ENCODE measurements around the gene CALHM3.

CALHM3 gene

GRCh38 chr10:103449208-103450144, 29.6 kb downstream of the CALHM3 start:
- peaks cover 22% of the 10 kb centered on the region for H3K36me3 ChIP-seq (ENCODE audit: control insufficient read depth, insufficient read depth, low read length)

DNA sequence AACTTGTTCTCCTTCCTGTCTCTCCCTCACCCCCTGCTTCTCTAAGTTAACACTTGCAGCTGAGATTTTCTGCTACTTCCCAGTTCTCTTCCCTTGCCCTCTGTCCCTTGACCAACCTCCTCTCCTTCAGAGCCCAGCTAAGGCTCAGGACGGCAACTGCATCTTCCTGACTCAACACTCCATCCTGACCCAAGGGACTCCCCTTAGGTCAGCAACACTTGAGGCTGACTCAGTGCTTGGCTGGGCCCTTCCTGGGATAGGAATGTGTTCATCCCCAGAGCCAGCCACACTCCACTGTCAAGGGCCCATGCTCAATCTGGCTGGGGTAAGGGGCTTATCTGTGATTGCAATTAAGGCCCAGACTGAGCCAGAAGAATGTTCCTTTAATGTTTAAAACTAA, 30.3 kb downstream of the CALHM3 start:
- WGBS (ENCODE audit: insufficient coverage, insufficient read length) = no CpG with 5 or more reads among the region's 1 CpG

More at GRCh38 chr10:103449208-103450144, 29.6 kb downstream of the CALHM3 start:
- Histone ChIP-seq H3K4me3 (ENCODE audit: low read length) (no peak overlapping the region), H3K9me3 (ENCODE audit: control insufficient read depth, insufficient read depth, low read length) (no peaks in the 10 kb centered on the region), H3K4me1 (ENCODE audit: control insufficient read depth, insufficient read depth, low read length) (0 out of 2 replicates have a peak, but pooled peaks cover 2% of the 10 kb centered on the region), H3K27me3 (ENCODE audit: control insufficient read depth, insufficient read depth, low read length) (no peaks in the 10 kb centered on the region), H3K27ac (ENCODE audit: low read length) (no peak overlapping the region)
- no peak for DNase-seq (ENCODE audit: low read depth, low spot score)
- WGBS (ENCODE audit: insufficient coverage, insufficient read length) = no CpG with 5 or more reads among the region's 34 CpGs

DNA sequence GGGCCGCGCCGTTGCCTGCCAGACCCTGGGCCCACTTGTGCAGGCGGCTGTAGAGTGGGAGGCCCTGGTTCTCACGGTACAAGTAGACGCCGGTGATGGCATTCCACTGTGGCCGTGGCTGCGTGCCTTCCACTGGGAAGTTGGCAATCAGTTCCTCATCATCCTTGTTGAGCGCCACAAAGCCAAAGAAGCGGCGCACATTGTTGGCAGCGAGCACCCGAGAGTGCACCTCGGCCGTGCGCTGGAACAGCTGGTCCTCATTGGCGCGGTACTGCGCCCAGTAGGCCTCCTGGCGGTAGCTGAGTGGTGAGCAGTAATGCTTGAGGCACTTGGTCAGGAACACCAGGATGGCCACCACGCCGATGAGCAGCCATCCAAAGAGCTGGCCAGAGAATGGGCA, 31.9 kb downstream of the CALHM3 start:
- Histone ChIP-seq H3K4me3 (ENCODE audit: low read length) (no peak overlapping the region), H3K27me3 (ENCODE audit: control insufficient read depth, insufficient read depth, low read length) (no peaks in the 10 kb centered on the region), H3K9me3 (ENCODE audit: control insufficient read depth, insufficient read depth, low read length) (no peaks in the 10 kb centered on the region), H3K36me3 (ENCODE audit: control insufficient read depth, insufficient read depth, low read length) (peaks cover 41% of the 10 kb centered on the region), H3K27ac (ENCODE audit: low read length) (no peak overlapping the region), H3K4me1 (ENCODE audit: control insufficient read depth, insufficient read depth, low read length) (0 out of 2 replicates have a peak, but pooled peaks cover 2% of the 10 kb centered on the region)
- no peak for DNase-seq (ENCODE audit: low read depth, low spot score)
- no CpG with 5 or more reads among the region's 23 CpGs for WGBS (ENCODE audit: insufficient coverage, insufficient read length)

More for the DNA sequence above, 30.3 kb downstream of the CALHM3 start:
- no peak for DNase-seq (ENCODE audit: low read depth, low spot score)
- Histone ChIP-seq H3K4me1 (ENCODE audit: control insufficient read depth, insufficient read depth, low read length) (0 out of 2 replicates have a peak, but pooled peaks cover 2% of the 10 kb centered on the region), H3K4me3 (ENCODE audit: low read length) (no peak overlapping the region), H3K9me3 (ENCODE audit: control insufficient read depth, insufficient read depth, low read length) (no peaks in the 10 kb centered on the region), H3K36me3 (ENCODE audit: control insufficient read depth, insufficient read depth, low read length) (peaks cover 28% of the 10 kb centered on the region), H3K27ac (ENCODE audit: low read length) (no peak overlapping the region), H3K27me3 (ENCODE audit: control insufficient read depth, insufficient read depth, low read length) (no peaks in the 10 kb centered on the region)

DNA sequence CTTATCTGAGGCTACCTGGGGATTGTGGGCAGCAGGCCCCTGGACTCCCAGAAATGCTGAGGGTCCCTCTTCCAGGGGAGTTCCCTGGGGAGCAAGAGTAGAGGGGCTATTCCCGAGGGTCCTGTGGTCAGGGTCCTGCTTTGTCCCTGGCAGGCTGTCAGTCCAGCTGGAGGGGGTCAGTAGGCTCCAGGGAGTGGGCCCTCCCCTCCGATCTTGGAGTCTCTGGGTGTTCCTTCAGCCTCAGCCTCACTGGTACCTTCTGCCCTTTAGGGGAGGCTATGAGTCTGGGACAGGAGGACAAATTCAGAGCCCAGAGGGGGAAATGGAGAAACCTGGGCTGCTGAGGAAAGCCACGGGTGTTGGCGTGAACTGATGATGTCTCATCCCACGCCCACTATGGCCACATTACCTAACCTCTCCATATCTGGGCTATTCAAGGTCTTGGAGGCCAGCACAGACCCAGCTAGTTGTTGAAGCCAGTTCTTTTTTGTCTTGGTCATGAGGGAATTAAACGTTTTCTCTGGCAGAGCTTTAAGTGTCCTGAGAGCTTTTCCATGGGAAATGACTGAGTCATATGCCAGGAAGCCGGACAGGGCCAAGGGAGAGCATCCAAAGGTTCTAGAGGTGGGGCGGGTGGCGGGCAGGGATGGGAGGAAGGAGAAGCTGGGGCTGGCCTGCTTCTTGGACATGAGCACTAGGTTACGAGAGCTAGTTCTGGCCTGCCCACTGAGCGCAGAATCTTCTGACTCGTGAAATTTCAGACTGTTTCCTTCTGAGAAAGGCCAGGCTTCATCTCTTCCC, 33.1 kb downstream of the CALHM3 start:
- DNase-seq (ENCODE audit: low read depth, low spot score) = no peak
- H3K27ac ChIP-seq (ENCODE audit: low read length) = no peak overlapping the region
- no peaks in the 10 kb centered on the region for H3K9me3 ChIP-seq (ENCODE audit: control insufficient read depth, insufficient read depth, low read length)
- no peak overlapping the region for H3K4me3 ChIP-seq (ENCODE audit: low read length)
- no peaks in the 10 kb centered on the region for H3K4me1 ChIP-seq (ENCODE audit: control insufficient read depth, insufficient read depth, low read length)
- no CpG with 5 or more reads among the region's 12 CpGs for WGBS (ENCODE audit: insufficient coverage, insufficient read length)
- H3K36me3 ChIP-seq (ENCODE audit: control insufficient read depth, insufficient read depth, low read length) = peaks cover 47% of the 10 kb centered on the region
- H3K27me3 ChIP-seq (ENCODE audit: control insufficient read depth, insufficient read depth, low read length) = no peaks in the 10 kb centered on the region

DNA sequence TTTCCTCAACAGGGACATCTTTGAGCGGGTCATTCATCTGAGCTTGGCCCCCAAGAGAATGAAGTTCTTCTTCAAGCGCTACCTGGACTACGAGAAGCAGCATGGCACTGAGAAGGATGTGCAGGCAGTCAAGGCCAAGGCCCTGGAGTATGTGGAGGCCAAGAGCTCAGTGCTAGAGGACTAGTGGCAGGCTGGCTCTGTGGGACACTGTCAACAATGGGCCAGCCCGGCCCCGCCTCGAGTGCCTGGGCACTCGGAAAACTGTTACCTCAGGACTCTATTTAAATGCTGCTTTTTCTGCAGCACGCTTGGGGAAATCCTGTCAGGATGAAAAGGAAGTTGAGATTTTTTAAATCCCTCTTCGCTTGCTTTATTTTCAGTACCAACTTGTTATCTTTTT, 33.7 kb downstream of the CALHM3 start:
- no peaks in the 10 kb centered on the region for H3K9me3 ChIP-seq (ENCODE audit: control insufficient read depth, insufficient read depth, low read length)
- no peak for DNase-seq (ENCODE audit: low read depth, low spot score)
- no peaks in the 10 kb centered on the region for H3K27me3 ChIP-seq (ENCODE audit: control insufficient read depth, insufficient read depth, low read length)
- WGBS (ENCODE audit: insufficient coverage, insufficient read length) = no CpG with 5 or more reads among the region's 9 CpGs
- no peak overlapping the region for H3K27ac ChIP-seq (ENCODE audit: low read length)
- no peak overlapping the region for H3K4me3 ChIP-seq (ENCODE audit: low read length)
- no peaks in the 10 kb centered on the region for H3K4me1 ChIP-seq (ENCODE audit: control insufficient read depth, insufficient read depth, low read length)
- H3K36me3 ChIP-seq (ENCODE audit: control insufficient read depth, insufficient read depth, low read length) = peaks cover 51% of the 10 kb centered on the region

DNA sequence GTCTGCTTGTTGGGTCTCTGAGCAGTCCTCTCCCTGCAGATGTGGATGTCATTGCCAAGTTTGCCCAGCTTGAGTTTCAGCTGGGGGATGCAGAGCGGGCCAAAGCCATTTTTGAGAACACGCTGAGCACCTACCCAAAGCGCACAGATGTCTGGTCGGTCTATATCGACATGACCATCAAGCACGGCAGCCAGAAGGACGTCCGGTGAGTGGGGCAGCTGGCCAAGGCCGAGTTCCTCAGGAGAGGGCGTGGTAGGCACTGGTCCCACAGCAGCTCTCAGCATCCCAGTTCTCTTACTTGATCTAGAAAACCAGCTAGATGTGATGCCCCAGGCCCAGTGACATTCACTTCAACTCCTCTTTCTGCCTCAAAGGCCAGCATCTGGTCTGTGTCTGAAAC, 34.6 kb downstream of the CALHM3 start:
- no peak for DNase-seq (ENCODE audit: low read depth, low spot score)
- Histone ChIP-seq H3K9me3 (ENCODE audit: control insufficient read depth, insufficient read depth, low read length) (no peaks in the 10 kb centered on the region), H3K27ac (ENCODE audit: low read length) (no peak overlapping the region), H3K4me1 (ENCODE audit: control insufficient read depth, insufficient read depth, low read length) (no peaks in the 10 kb centered on the region), H3K36me3 (ENCODE audit: control insufficient read depth, insufficient read depth, low read length) (peaks cover 57% of the 10 kb centered on the region), H3K4me3 (ENCODE audit: low read length) (no peak overlapping the region), H3K27me3 (ENCODE audit: control insufficient read depth, insufficient read depth, low read length) (no peaks in the 10 kb centered on the region)
- WGBS (ENCODE audit: insufficient coverage, insufficient read length) = no CpG with 5 or more reads among the region's 10 CpGs

DNA sequence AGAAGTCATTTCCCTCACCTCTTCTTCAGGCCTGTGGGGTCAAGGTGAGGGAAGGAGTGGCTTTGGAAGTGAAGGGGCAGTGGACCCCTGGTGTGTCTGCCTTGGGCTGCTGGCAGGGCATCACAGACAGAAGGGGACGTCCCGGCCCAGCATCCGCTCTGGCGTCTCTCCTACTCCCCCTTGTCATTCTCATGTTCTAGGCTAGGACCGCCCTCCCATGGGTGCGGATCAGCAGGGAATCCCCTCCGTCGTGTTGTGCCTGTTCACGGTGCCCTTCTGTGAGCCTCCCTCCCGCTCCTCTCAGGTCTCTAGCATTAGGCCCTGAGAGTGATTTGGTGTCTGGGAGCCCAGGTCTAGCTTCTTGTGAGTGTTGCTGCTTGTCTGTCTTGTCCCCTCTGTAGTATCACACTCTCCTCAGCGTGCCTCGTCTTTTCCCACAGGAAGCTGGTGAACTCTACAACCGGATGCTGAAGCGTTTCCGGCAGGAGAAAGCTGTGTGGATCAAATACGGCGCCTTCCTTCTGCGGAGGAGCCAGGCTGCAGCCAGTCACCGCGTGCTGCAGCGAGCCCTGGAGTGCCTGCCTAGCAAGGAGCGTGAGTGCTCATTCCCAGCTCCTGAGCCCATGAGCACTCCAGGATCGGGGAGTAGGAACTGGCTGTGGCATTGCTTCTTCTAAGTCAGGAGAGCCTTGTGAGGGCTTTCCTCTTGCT, 35.4 kb downstream of the CALHM3 start:
- H3K27ac ChIP-seq (ENCODE audit: low read length) = no peak overlapping the region
- H3K36me3 ChIP-seq (ENCODE audit: control insufficient read depth, insufficient read depth, low read length) = peaks cover 58% of the 10 kb centered on the region
- H3K4me3 ChIP-seq (ENCODE audit: low read length) = no peak overlapping the region
- H3K27me3 ChIP-seq (ENCODE audit: control insufficient read depth, insufficient read depth, low read length) = no peaks in the 10 kb centered on the region
- no CpG with 5 or more reads among the region's 23 CpGs for WGBS (ENCODE audit: insufficient coverage, insufficient read length)
- no peak for DNase-seq (ENCODE audit: low read depth, low spot score)
- H3K9me3 ChIP-seq (ENCODE audit: control insufficient read depth, insufficient read depth, low read length) = no peaks in the 10 kb centered on the region
- H3K4me1 ChIP-seq (ENCODE audit: control insufficient read depth, insufficient read depth, low read length) = no peaks in the 10 kb centered on the region

GRCh38 chr10:103442031-103442461, 37.0 kb downstream of the CALHM3 start:
- Histone ChIP-seq H3K27me3 (ENCODE audit: control insufficient read depth, insufficient read depth, low read length) (no peaks in the 10 kb centered on the region), H3K27ac (ENCODE audit: low read length) (no peak overlapping the region), H3K9me3 (ENCODE audit: control insufficient read depth, insufficient read depth, low read length) (no peaks in the 10 kb centered on the region), H3K4me1 (ENCODE audit: control insufficient read depth, insufficient read depth, low read length) (no peaks in the 10 kb centered on the region), H3K4me3 (ENCODE audit: low read length) (no peak overlapping the region), H3K36me3 (ENCODE audit: control insufficient read depth, insufficient read depth, low read length) (peaks cover 61% of the 10 kb centered on the region)
- DNase-seq (ENCODE audit: low read depth, low spot score) = no peak
- no CpG with 5 or more reads among the region's 13 CpGs for WGBS (ENCODE audit: insufficient coverage, insufficient read length)

DNA sequence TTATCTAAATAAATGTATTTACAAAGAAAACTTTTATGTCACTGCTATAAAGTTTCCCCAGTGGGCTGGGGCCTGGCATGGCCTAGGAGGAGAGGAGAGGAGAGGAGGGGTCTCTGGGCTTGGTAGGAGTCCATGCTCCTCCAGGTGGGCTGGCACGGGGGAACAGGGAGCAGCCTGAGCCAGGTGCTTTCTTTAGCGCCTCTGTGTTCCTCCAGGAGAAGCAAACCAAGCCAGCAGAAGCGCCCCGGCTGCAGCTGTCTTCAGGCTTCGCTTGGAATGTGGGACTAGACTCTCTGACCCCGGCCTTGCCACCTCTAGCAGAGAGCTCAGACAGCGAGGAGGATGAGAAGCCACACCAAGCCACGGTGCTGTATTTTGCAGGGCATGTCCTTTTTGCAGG, 37.4 kb downstream of the CALHM3 start:
- DNase-seq (ENCODE audit: low read depth, low spot score) = no peak
- no CpG with 5 or more reads among the region's 8 CpGs for WGBS (ENCODE audit: insufficient coverage, insufficient read length)
- no peak overlapping the region for H3K27ac ChIP-seq (ENCODE audit: low read length)
- no peak overlapping the region for H3K4me3 ChIP-seq (ENCODE audit: low read length)
- H3K9me3 ChIP-seq (ENCODE audit: control insufficient read depth, insufficient read depth, low read length) = no peaks in the 10 kb centered on the region
- H3K4me1 ChIP-seq (ENCODE audit: control insufficient read depth, insufficient read depth, low read length) = no peaks in the 10 kb centered on the region
- no peaks in the 10 kb centered on the region for H3K27me3 ChIP-seq (ENCODE audit: control insufficient read depth, insufficient read depth, low read length)
- H3K36me3 ChIP-seq (ENCODE audit: control insufficient read depth, insufficient read depth, low read length) = peaks cover 64% of the 10 kb centered on the region

DNA sequence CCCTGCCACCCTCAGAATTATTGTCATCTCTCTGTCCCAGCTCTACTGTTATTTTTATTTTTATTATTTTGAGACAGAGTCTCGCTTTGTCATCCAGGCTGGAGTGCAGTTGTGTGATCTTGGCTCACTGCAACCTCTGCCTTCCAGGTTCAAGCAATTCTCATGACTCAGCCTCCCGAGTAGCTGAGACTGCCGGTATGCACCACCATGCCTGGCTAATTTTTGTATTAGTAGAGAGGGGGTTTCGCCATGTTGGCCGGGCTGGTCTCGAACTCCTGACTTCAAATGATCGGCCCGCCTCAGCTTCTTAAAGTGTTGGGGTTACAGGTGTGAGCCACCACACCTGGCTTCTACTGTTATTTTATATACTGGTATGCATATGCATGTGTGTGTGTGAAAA, 37.8 kb downstream of the CALHM3 start:
- Histone ChIP-seq H3K9me3 (ENCODE audit: control insufficient read depth, insufficient read depth, low read length) (no peaks in the 10 kb centered on the region), H3K4me3 (ENCODE audit: low read length) (no peak overlapping the region), H3K4me1 (ENCODE audit: control insufficient read depth, insufficient read depth, low read length) (no peaks in the 10 kb centered on the region), H3K27ac (ENCODE audit: low read length) (no peak overlapping the region), H3K27me3 (ENCODE audit: control insufficient read depth, insufficient read depth, low read length) (no peaks in the 10 kb centered on the region), H3K36me3 (ENCODE audit: control insufficient read depth, insufficient read depth, low read length) (peaks cover 66% of the 10 kb centered on the region)
- DNase-seq (ENCODE audit: low read depth, low spot score) = no peak
- WGBS (ENCODE audit: insufficient coverage, insufficient read length) = no CpG with 5 or more reads among the region's 8 CpGs

Data from iPS DF 6.9 (cell line).